GM21619 (cell line): Measurements from ENCODE around the gene VTA1.
"Not testable (repeated sequence)": the region's sequence is repeated elsewhere in the genome, so short reads cannot be mapped to it uniquely, and the experiment has no call there.

ENCODE experiments used
- ATAC-seq: cut with Tn5 transposase; IDR thresholded peaks from one replicate; pipeline ENCODE4 v1.9.1; 2021; ENCODE audit not compliant: unreplicated experiment

Gene VTA1

GRCh38 chr6:142167486-142167885, 20.4 kb downstream of the VTA1 start:
- no peak for ATAC-seq

GRCh38 chr6:142171351-142171750, 24.3 kb downstream of the VTA1 start:
- ATAC-seq: no peak

- no peak for ATAC-seq
Measured at GRCh38 chr6:142172758-142173157, 25.7 kb downstream of the VTA1 start.

GRCh38 chr6:142173980-142174379, 26.9 kb downstream of the VTA1 start:
- no peak for ATAC-seq

- no peak for ATAC-seq
Measured at GRCh38 chr6:142174703-142175102, 27.6 kb downstream of the VTA1 start.

GRCh38 chr6:142178129-142178528, 31.1 kb downstream of the VTA1 start:
- no peak for ATAC-seq

- ATAC-seq: no peak
Measured at GRCh38 chr6:142182004-142182403, 34.9 kb downstream of the VTA1 start.

- ATAC-seq: no peak
Measured at GRCh38 chr6:142183351-142183750, 36.3 kb downstream of the VTA1 start.

GRCh38 chr6:142184307-142184706, 37.2 kb downstream of the VTA1 start:
- ATAC-seq: no peak

- ATAC-seq: no peak
Measured at GRCh38 chr6:142185641-142186040, 38.6 kb downstream of the VTA1 start.

GRCh38 chr6:142187209-142187608, 40.1 kb downstream of the VTA1 start:
- ATAC-seq: no peak

GRCh38 chr6:142188341-142188740, 41.3 kb downstream of the VTA1 start:
- not testable (repeated sequence) for ATAC-seq

- ATAC-seq: no peak
Measured at GRCh38 chr6:142189057-142189456, 42.0 kb downstream of the VTA1 start.

GRCh38 chr6:142192343-142192742, 45.3 kb downstream of the VTA1 start:
- ATAC-seq: no peak

- ATAC-seq: no peak
Measured at GRCh38 chr6:142193621-142194020, 46.6 kb downstream of the VTA1 start.

GRCh38 chr6:142195862-142196541, 48.9 kb downstream of the VTA1 start:
- no peak for ATAC-seq

GRCh38 chr6:142200846-142201628, 54.0 kb downstream of the VTA1 start:
- ATAC-seq: no peak

GRCh38 chr6:142207265-142207877, 60.3 kb downstream of the VTA1 start:
- ATAC-seq: peak; percentile 80

GRCh38 chr6:142210606-142211005, 63.5 kb downstream of the VTA1 start:
- ATAC-seq: no peak

GRCh38 chr6:142213402-142213801, 66.3 kb downstream of the VTA1 start:
- no peak for ATAC-seq

GRCh38 chr6:142218446-142218845, 71.4 kb downstream of the VTA1 start:
- ATAC-seq: no peak

GRCh38 chr6:142222022-142222421, 75.0 kb downstream of the VTA1 start:
- no peak for ATAC-seq
